NCI-H1417 treated with DMSO at 0.1 percent for 48 hours (cell line): ENCODE data around the gene JTB.

Experiments used
- DNase-seq: peaks from one replicate; lab custom pipeline; 2025; lab: John Stamatoyannopoulos, UW

The JTB gene

GRCh38 chr1:153953859-153954365 lies 23.6 kb downstream of the JTB start:
- no peak for DNase-seq

DNA sequence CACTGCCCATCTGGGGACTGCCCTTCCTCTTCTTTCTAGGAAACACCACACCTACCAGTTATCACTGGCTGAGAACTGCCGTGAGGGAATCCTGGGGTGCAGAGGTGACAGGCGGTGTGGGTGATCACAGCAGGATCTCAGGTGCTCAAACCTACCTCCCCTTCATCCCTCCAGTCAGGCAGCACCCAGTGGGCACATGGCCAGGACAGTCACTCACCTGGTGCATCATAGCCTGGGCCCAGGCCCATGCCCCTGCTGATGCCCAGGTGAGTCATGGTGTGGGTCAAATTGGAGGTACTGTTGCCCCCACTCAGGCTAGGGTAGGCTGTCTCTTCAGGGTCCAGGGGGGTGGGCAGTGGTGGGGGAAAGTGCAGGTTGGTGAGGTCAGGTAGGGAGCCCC lies 25.7 kb downstream of the JTB start:
- no peak for DNase-seq

DNA sequence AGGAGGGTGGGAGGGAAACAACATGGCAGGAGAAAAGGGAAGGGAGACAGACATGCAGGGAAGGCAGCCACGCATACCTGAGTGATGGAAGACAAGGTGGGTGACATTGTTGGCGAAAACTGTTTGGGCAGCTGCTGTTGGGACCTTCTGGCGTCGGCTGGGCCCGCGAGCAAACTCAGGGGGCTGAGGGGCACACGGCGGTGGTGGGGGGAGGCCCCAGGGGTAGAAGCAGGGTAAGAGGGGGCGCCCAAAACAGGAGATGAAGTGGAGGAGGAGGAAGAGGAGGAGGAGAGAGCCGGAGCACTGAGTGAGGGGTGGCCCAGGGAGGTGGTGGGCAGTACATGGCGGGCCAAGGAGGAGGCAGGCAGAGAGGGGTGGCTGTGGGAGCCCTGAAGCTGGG lies 26.3 kb downstream of the JTB start:
- no peak for DNase-seq

- no peak for DNase-seq
These were observed 30.7 kb downstream of the JTB start, which contains the start of gene DENND4B for GRCh38 chr1:153946622-153947241. DENND4B (minus strand) TSS chr1:153946718; CDS start chr1:153944374, 2,344 bp downstream.

DNA sequence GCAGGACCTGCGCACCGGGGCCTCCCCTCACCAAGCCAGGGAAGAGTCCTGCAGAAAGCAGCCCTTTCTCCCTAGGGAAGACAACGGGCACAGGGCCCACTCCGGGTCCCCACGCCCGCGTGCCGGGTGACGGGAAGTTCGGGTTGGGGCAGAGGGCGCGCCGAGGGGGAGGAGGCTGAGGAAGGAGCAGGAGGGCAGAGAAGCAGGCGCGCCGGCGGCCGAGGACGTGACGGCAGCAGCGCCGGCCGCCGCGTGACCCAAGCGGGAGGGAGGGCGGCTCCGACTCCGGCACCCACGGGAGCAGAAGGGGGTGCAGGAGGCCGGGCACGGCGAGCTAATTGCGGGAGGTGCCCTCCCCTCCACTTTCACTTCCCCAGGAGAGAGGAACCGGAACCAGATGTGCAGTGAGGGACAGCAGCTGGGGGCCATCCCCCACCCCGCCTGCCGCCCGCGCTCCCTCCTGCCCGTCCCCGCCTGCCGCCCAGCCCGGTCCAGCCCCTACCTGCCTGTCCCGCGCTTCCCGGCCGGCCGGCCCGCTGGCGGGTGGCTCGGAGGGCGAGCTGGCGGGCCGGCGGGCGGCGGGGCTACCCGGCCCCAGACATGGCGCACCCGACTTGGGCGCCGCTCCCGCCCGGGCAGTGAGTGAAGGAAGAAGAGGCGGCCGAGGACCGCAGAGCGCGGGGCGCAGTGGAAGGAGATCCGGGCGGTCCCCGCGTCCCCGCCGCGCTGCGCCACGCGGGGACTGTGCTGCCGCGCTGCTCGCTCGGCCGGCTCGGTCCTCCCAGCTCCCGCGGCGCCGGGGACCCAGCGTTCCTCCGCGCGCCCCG lies 31.5 kb downstream of the JTB start:
- DNase-seq = no peak

DNA sequence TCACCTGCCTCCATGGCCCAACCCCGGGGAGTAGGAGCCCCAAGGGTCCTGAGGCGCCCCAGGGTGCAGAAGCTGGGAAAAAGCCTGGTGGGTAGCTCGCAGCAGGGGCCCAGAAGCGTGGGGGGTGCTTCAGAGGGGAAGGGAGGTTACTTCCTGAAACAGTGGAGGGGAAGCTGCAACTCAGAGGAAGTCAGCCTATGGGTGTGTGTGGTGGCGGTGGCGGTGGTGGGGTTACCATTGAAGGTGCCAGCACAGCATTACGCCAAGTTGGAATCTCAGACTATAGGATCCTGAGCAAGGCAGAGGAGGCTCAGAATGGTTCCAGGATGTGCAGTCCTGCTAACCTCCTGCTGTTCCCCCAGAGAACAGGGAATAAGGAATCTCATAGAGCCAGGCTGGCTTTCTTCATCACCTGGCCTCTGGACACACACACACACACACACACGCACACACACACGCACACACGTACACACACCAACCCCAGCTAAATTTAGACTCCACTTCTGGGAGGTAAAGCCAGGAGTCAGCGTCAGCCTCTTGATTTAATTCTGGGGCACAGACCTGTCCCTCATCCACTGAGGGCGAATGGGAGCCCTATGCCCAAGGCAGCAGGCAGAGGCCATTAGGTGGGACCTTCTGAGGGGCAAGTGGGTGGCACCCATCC lies 32.2 kb downstream of the JTB start:
- DNase-seq = no peak

- DNase-seq = no peak
These were observed 32.7 kb downstream of the JTB start for GRCh38 chr1:153944827-153945117.

- DNase-seq = no peak
These were observed 33.3 kb downstream of the JTB start for GRCh38 chr1:153944005-153944826.

- DNase-seq = no peak
These were observed 34.5 kb downstream of the JTB start for GRCh38 chr1:153942766-153943549.

DNA sequence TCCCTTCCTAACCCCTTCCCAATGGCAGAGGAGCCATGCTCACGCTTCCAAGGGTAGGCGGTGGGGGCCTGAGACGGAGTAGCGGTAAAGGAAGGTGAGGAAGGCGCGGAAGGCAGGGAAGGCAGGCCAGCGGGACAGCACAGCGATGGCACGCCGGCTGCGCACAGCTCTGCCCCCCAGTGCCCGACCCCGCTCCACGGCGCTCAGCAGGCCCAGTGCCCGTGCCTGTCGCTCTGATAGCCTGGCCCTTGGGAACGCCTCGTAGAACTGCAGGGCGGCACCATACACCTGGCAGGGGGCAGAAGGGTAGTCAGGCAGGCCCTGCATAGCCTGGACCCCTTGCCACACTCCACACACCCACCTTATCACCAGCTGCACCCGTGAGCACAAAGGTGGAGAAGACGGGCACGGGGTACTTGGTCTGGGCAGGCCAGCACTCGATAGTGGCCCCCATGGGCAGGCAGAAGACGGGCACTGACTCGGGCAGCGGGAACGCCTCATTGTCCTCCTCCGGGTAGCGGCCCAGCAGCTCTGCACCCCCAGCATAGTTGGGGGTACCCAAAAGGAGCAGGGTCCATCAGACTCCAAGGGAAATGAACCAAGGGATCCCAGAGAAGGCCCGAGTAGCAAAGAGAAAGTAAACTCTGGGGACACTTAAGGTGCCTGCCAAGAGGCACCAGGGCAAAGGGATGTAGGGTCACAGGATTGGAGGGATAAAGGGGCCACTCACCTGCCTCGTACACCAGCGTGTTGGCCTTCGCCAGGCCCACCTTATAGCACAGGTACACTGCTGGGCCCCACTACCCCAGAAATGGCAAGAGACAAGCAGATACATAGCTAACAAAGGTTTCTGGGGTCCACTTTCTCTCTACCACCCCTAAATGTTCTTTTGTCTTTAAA lies 35.4 kb downstream of the JTB start:
- DNase-seq = no peak

- DNase-seq = no peak
These were observed 36.7 kb downstream of the JTB start for GRCh38 chr1:153940756-153941155.

DNA sequence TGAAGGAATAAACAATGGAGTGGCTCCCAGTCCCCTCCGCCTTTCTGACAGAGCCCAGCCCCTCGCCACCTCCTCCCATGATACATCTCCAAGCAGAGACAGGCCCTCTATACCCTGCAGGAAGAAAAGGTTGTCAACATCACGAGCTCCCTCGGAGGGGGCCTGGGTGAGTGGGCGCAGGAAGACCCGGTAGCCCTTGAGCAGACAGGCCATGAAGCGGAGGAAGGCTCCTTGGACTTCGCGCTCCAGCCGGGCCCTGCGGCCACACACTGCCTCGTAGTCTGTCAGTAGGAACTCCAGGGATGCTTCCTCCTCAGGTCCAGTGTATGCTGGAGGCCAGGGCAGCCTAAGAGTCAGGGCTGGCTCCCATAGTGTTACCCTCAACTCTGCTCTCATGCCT lies 38.0 kb downstream of the JTB start:
- no peak for DNase-seq

DNA sequence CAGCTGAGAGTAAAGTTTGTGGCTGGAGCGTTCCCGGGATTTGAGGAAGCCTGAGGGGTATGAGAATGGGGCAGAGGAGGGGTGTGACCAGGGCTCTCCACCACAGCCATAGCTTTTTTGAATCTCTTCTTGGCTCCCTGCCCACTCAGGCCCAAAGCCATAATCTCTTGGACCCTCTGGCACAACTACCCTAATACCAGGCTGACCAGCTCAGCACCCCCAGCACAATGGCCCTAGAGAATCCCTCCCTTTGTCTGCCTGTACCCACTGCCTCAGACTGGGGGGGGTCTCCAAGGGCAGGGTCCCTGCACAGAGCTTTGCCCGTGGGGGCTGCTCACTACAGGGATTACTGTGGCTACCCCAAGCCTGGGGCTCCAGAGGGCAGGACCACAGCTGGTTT lies 38.5 kb downstream of the JTB start:
- no peak for DNase-seq

GRCh38 chr1:153937331-153937730 lies 40.1 kb downstream of the JTB start:
- no peak for DNase-seq

DNA sequence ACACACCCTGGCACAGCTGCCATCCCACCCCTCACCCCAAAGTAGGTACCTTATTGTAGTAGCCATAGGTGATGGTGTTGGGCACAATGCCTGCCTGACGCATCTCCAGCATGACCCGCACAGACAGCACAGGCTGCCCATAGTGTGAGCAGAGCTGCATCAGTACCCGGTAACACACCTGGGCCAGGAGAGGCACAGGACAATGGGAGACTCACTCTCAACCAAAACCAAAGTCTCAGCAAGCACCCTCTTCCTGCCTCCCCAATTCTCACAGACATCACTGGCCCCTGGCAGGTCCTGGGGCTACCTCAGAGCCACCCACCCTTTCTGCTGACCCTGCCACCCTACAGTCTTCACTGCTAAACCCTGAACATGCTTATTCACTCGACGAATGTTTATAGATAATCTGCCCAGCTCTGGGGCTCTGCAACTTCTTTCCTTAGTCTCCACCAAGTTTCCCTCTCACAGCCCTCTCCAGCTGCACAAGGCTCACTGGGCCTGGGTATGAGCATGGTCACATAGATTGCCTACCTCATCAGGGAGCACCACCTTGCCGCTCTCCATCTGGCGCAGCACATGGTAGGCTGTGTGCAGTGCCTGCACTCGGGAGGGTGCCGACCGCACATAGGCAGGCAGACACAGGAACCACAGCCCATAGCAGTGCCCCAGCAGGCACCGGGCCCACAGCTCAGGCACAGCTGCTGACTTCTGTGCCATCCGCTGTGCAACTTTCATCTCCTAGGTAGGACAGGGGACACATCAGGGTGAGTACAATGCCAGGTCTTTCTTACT lies 41.3 kb downstream of the JTB start:
- DNase-seq = no peak

- no peak for DNase-seq
These were observed 42.7 kb downstream of the JTB start for GRCh38 chr1:153934746-153935145.

- DNase-seq = no peak
These were observed 43.5 kb downstream of the JTB start for GRCh38 chr1:153933955-153934354.

GRCh38 chr1:153933430-153933829 lies 44.0 kb downstream of the JTB start:
- no peak for DNase-seq
